Body of pancreas (tissue), 4 donors: ENCODE measurements around the gene NLN. TPM values are rescaled to one million over a fixed set of nuclear protein-coding genes. Genes with fewer than 3 reads are reported as not detected.

ENCODE experiments used
- ATAC-seq: fragments of 150-250 bp; one replicate; pipeline ENCODE4 v1.9.1; 2016
- DNase-seq, 4 donors: peaks; one replicate each; pipeline ENCODE4 v3.0.0-alpha.2; 2019
- H3K27ac ChIP-seq, 4 donors: fragments of 200-600 bp; sonication (generic); 1 replicate in 3 of 4; 2 replicates in 1 of 4; pipeline versions ENCODE4 v1.5.1 to v1.6.1; 2016 to 2019; ENCODE audit warnings: mild to moderate bottlenecking in 1 of 4, mixed read lengths in 1 of 4, moderate library complexity in 1 of 4
- H3K27me3 ChIP-seq, 2 donors: fragments of 200-600 bp; sonication (generic); one replicate each; pipeline ENCODE4 v1.6.0; 2016; ENCODE audit warnings: mild to moderate bottlenecking in 1 of 2
- H3K36me3 ChIP-seq, 2 donors: fragments of 200-600 bp; sonication (generic); replicated peaks in 1 of 2; 2 replicates each; pipeline ENCODE4 v1.5.1; 2016; ENCODE audit warnings: low read depth in 2 of 2; ENCODE audit not compliant: insufficient read depth in 1 of 2
- H3K4me1 ChIP-seq: fragments of 200-600 bp; sonication (generic); one replicate; pipeline ENCODE4 v1.6.0; 2016
- H3K4me3 ChIP-seq, 2 donors: fragments of 200-600 bp; sonication (generic); 1 replicate in 1 of 2; 2 replicates in 1 of 2; pipeline ENCODE4 v1.5.1; 2016 to 2019
- H3K9me3 ChIP-seq, 3 donors: fragments of 200-600 bp; sonication (generic); 1 replicate in 2 of 3; 2 replicates in 1 of 3; pipeline ENCODE4 v1.5.1; 2016
- CTCF ChIP-seq, 7 experiments: fragments of 450-650 bp in 4 of 7; fragments of 200-600 bp in 3 of 7; sonication (generic) in 3 of 7; IDR thresholded peaks; one replicate each; pipeline ENCODE4 v1.5.1; 2016 to 2019; ENCODE audit warnings: antibody characterized with exemption in 7 of 7
- POLR2A ChIP-seq, 3 donors: fragments of 450-650 bp; IDR thresholded peaks; one replicate each; pipeline ENCODE4 v1.6.1; 2016; ENCODE audit warnings: antibody characterized with exemption in 3 of 3, mild to moderate bottlenecking in 2 of 3
- WGBS, 2 donors: methylation state at CpG; one replicate each; pipeline ENCODE4 v1.1.5; 2017; 5-methylcytosine and 5-hydroxymethylcytosine counted together
- intact Hi-C: fragments of 100-400 bp; cut with DNase I; formaldehyde crosslinking; loops from one replicate; pipeline ENCODE4 v1.15.1; 2023
- total RNA-seq, 2 donors: library from RNA; depleted of rRNA; stranded (reverse); fragments of >200 nt; gene quantifications; one replicate each; pipeline ENCODE4 v1.1.0, GENCODE V29; 2016

NLN gene
- total RNA-seq, 2 donors from 2014 or later = 2.3 to 8.0 TPM

GRCh38 chr5:65828022-65828896 lies 106.3 kb downstream of the NLN start:
- ATAC-seq = no peak
- H3K36me3 ChIP-seq = no peaks in the 10 kb centered on the region
- H3K4me3 ChIP-seq = no peak overlapping the region
- TF ChIP-seq POLR2A (IDR thresholded peaks at IDR 0.05) (no peak), CTCF (IDR thresholded peaks at IDR 0.05) (no peak)
- H3K27me3 ChIP-seq = no peaks in the 10 kb centered on the region
- DNase-seq = no peak
- H3K27ac ChIP-seq = no peak overlapping the region
- no peaks in the 10 kb centered on the region for H3K4me1 ChIP-seq
- 76% methylated on average over 12 of the region's 12 CpGs for WGBS, 2 donors
- no peaks in the 10 kb centered on the region for H3K9me3 ChIP-seq
- intact Hi-C loops = no loop called here

- no peaks in the 10 kb centered on the region for H3K4me1 ChIP-seq
- 82 to 89% methylated on average over 2 of the region's 2 CpGs for WGBS, 2 donors
- no peaks in the 10 kb centered on the region for H3K9me3 ChIP-seq
- no peaks in the 10 kb centered on the region for H3K27me3 ChIP-seq
- DNase-seq = no peak
- intact Hi-C loops = no loop called here
- TF ChIP-seq CTCF (IDR thresholded peaks at IDR 0.05) (no peak), POLR2A (IDR thresholded peaks at IDR 0.05) (no peak)
- no peak for ATAC-seq
- no peak overlapping the region for H3K4me3 ChIP-seq
- no peaks in the 10 kb centered on the region for H3K36me3 ChIP-seq
- no peak overlapping the region for H3K27ac ChIP-seq
These were observed 108.9 kb downstream of the NLN start for GRCh38 chr5:65830856-65831255.

GRCh38 chr5:65831276-65831675 lies 109.3 kb downstream of the NLN start:
- DNase-seq = no peak

GRCh38 chr5:65832152-65832551 lies 110.1 kb downstream of the NLN start:
- no peak for TF ChIP-seq CTCF (IDR thresholded peaks at IDR 0.05)
- TF ChIP-seq POLR2A (IDR thresholded peaks at IDR 0.05) = no peak
- Histone ChIP-seq H3K4me3 (no peak overlapping the region), H3K4me1 (no peaks in the 10 kb centered on the region), H3K27me3 (no peaks in the 10 kb centered on the region), H3K27ac (no peak overlapping the region), H3K36me3 (no peaks in the 10 kb centered on the region), H3K9me3 (no peaks in the 10 kb centered on the region)
- no peak for ATAC-seq
- intact Hi-C loops = no loop called here
- no peak for DNase-seq

More at GRCh38 chr5:65831276-65831675, 109.3 kb downstream of the NLN start:
- H3K9me3 ChIP-seq = no peaks in the 10 kb centered on the region
- TF ChIP-seq CTCF (IDR thresholded peaks at IDR 0.05) = no peak
- no peak for TF ChIP-seq POLR2A (IDR thresholded peaks at IDR 0.05)
- WGBS, 2 donors = 50 to 94% methylated on average over 1 of the region's 1 CpG
- H3K4me3 ChIP-seq = no peak overlapping the region
- H3K36me3 ChIP-seq = no peaks in the 10 kb centered on the region
- intact Hi-C loops = no loop called here
- no peak overlapping the region for H3K27ac ChIP-seq
- no peaks in the 10 kb centered on the region for H3K27me3 ChIP-seq
- ATAC-seq = no peak
- H3K4me1 ChIP-seq = no peaks in the 10 kb centered on the region
